Suprapubic skin (tissue), 3 donors: ENCODE data around the gene UPF1.

ENCODE experiments used
- EP300 ChIP-seq: sonication (generic); formaldehyde crosslinking; IDR thresholded peaks from one replicate; pipeline ENCODE4 v1.6.1; 2017; ENCODE audit warnings: antibody characterized with exemption
- TF ChIP-seq, protein P1 (sequence below), 2 donors: fragments of 200-600 bp in 1 of 2; fragments of 450-650 bp in 1 of 2; sonication (generic) in 1 of 2; IDR thresholded peaks; one replicate each; pipeline ENCODE4 v1.5.1; 2016 to 2019; ENCODE audit warnings: antibody characterized with exemption in 2 of 2, mild to moderate bottlenecking in 1 of 2, moderate library complexity in 1 of 2

DNA sequence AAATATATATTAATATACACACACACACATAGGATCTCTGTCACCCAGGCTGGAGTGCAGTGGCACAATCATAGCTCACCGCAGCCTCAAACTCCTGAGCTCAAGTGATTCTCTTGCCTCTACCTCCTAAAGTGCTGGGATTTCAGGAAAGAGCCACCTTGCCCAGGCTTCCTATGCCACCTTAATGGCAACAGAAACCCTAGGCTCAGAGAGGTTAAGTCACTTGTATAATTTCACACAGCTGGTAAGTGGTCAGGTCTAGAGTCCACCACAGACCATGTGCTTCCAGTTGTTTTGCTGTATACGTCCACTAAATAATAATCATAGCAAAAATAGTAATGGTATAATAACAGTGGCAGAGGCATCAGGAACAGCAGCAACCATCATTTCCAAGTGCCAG lies 1.3 kb upstream of the UPF1 start:
- TF ChIP-seq, protein P1, sequence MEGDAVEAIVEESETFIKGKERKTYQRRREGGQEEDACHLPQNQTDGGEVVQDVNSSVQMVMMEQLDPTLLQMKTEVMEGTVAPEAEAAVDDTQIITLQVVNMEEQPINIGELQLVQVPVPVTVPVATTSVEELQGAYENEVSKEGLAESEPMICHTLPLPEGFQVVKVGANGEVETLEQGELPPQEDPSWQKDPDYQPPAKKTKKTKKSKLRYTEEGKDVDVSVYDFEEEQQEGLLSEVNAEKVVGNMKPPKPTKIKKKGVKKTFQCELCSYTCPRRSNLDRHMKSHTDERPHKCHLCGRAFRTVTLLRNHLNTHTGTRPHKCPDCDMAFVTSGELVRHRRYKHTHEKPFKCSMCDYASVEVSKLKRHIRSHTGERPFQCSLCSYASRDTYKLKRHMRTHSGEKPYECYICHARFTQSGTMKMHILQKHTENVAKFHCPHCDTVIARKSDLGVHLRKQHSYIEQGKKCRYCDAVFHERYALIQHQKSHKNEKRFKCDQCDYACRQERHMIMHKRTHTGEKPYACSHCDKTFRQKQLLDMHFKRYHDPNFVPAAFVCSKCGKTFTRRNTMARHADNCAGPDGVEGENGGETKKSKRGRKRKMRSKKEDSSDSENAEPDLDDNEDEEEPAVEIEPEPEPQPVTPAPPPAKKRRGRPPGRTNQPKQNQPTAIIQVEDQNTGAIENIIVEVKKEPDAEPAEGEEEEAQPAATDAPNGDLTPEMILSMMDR (IDR thresholded peaks at IDR 0.05) = no peak
- TF ChIP-seq EP300 = no peak
